ENCODE results near the gene LRMDA.
"Not testable (repeated sequence)": the region's sequence is repeated elsewhere in the genome, so short reads cannot be mapped to it uniquely, and the experiment has no call there.

LRMDA gene

DNA sequence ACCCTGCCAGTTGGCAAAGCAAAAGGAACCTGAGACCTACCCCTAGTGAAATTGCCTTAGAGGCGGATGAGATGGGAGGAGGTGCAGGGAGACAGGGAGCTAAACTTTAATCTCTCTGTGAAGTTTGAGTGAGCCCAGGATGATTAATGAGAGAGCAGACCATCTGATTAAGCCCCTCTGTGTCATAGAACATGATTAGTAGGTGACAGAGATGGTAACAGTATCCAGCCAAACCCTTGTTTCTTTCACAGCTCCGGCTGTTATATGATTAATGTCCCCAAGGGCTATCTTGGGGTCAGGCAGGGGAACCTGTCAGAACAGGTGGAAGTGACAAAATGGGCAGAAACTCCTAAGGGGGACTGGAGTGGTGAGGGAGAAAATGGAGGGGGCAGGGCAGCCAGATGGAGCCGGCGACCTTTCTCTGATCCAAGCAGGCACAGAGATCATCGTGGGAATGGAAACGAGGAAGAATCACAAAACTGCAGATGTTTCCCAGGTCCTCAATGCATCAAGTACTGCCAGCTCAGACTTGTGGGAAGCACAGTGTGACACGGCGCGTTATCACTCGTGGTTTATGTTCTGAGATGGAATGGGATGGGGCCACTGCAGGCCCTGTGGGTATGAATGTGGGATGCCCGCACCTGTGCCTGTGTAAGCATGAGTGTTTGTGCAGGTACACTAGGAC lies 684.2 kb downstream of the LRMDA start:
- no peak for DNase-seq

- DNase-seq, result no peak
Observed at GRCh38 chr10:76116523-76116922, 685.1 kb downstream of the LRMDA start.

GRCh38 chr10:76117949-76118348 lies 686.5 kb downstream of the LRMDA start:
- no peak for DNase-seq

DNA sequence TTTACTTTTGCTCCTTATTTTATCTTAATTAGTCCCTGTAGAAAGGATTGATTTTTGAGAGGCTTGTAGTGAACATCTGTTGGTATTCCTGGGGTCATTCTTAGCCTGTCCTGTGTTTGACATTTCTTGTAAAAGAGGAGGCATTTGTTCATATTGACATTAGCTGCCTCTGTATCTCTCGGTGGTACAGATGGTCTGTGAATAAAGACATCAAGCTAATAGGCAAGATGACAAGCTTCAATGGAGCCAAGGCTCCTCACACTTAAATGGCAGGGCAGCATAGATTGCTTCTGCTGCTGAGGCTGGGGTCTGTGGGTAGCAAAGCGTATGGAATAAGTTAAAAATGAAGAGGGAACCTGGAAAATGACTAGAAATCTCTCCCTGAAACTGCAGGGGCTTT lies 687.6 kb downstream of the LRMDA start:
- DNase-seq, result no peak

DNA sequence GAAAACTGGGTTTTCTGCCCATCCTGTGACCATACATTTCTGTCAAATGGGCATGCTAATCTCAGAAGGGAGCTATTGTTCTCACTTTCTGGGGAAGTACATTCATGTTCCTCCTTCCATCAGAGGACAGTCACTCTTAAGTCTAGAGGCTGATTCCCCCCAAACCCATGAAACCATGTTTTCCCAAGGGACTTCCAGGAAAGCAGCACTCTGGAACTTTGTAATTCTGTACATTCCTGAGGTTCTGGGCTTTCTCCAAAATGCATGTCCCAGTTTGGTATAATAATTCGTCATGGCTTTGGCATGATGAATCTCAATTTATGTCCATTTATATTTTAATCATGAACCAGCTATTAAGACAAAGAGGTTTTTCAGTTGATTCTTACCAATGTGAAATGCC lies 688.1 kb downstream of the LRMDA start:
- no peak for DNase-seq

GRCh38 chr10:76122056-76122455 lies 690.6 kb downstream of the LRMDA start:
- no peak for DNase-seq

- no peak for DNase-seq
Observed at GRCh38 chr10:76124280-76124679, 692.9 kb downstream of the LRMDA start.

- no peak for DNase-seq
Observed at GRCh38 chr10:76125900-76126299, 694.5 kb downstream of the LRMDA start.

- no peak for DNase-seq
Observed at GRCh38 chr10:76126607-76127527, 695.4 kb downstream of the LRMDA start.

GRCh38 chr10:76127984-76128589 lies 696.7 kb downstream of the LRMDA start:
- no peak for DNase-seq

DNA sequence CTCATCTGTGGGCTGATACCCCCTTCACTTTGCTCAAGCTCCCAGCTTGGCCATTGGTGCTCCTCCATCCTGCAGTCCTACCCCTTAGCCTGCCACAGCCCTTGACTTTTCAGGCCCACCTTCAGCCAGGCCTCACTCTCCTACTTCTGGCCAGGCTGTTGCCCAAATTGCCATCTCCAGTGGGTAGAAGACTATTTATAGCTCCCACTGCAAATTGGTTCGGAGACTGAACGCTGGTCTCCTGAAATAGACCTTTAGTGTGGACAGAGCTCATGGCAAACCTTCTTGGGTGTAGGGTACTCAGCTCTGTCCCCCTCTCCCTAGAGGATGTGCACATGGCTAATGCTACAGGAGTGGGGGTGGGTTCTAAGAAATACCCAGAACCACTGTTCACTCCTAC lies 697.8 kb downstream of the LRMDA start:
- DNase-seq, result no peak

DNA sequence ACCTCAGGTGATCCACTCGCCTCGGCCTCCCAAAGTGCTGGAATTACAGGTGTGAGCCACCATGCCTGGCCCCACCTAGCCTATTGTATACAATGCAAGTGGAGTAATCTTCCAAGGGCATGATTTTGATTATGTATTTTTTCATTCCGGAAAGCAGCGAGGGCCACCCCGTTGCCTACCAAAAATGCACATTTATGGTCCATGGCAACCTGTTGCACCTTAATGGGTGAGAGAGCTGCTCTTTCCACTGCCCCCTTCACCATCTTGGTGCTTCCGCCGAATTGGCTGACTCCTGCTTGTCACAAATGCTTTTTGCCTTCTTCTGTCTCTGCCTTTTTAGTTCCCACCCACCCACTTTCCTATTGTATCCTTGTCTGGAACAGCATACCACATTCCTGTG lies 699.5 kb downstream of the LRMDA start:
- no peak for DNase-seq

DNA sequence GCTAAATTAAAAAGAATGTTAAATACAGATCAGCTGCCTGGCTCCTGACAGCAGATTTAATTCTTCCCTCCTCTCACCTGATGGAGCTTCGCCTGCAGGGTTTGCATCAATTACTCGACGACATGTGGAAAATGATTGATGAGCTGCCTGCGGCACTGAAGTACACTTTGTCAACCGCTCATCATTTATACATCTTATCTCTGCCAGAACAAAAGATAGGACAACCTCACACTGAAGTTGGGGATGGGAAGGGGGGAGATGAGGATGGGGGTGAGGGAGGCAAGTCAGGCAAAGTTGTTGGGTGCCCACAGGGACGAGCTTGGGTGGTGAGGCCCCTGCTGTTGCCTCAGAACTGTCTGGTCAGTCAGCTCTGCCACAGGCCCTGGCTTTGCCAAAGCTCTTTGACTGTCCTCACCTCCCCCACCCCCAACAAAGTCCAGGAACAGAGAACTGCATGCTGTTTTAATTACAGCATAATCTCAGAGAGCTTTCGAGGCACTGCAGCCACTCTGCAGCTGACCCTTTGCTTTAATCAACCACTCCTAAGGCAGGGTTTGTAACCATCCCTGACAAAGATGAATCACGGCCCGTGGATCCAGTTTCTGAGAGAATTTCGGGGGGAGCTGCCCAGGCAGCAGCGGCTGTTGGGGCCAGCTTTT lies 702.3 kb downstream of the LRMDA start:
- no peak for DNase-seq

DNA sequence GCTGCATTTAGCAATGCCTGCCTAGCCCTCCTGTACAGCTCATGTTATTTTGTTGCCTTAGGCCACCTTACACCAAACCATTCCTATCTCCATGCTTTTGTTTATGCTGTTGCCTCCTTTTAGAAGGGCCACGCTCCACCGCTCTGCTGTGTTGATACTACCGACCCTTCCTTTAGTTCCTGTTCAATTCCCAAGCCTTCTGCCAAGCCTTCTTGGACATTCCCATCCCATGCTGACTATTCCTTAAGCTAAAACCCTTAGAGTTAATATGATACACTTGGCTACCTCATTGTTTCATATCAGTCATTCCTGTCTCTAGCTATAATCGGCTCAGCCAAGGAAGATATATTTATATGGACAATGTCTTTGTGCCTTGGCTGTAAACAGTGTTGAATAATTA lies 705.5 kb downstream of the LRMDA start:
- DNase-seq, result no peak

- no peak for DNase-seq
Observed at GRCh38 chr10:76138286-76138685, 706.9 kb downstream of the LRMDA start.

GRCh38 chr10:76138906-76139305 lies 707.5 kb downstream of the LRMDA start:
- no peak for DNase-seq

GRCh38 chr10:76139431-76139830 lies 708.0 kb downstream of the LRMDA start:
- no peak for DNase-seq

- DNase-seq, result no peak
Observed at GRCh38 chr10:76141376-76141775, 710.0 kb downstream of the LRMDA start.

GRCh38 chr10:76148217-76148616 lies 716.8 kb downstream of the LRMDA start:
- DNase-seq, result not testable (repeated sequence)

DNA sequence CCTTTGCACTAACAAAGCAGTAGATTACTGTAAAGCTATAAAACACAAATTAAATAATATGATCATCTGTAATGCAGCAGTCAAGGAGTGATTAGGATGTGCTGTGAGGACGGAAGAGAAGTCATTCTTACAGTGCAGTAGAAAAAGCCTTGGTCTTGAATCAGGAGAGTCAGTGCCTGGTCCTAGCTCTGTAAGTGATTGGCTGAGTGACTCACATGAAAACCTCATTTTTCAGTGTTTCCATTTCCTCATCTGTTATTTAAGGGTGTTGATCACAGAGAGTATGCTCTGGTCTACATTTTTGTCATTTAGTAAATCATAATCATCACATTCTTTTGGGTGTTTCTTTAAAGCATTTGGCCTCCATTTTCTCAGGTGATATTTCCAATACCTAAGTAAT lies 717.8 kb downstream of the LRMDA start:
- no peak for DNase-seq

GRCh38 chr10:76149602-76150138 lies 718.2 kb downstream of the LRMDA start:
- DNase-seq, result no peak

DNA sequence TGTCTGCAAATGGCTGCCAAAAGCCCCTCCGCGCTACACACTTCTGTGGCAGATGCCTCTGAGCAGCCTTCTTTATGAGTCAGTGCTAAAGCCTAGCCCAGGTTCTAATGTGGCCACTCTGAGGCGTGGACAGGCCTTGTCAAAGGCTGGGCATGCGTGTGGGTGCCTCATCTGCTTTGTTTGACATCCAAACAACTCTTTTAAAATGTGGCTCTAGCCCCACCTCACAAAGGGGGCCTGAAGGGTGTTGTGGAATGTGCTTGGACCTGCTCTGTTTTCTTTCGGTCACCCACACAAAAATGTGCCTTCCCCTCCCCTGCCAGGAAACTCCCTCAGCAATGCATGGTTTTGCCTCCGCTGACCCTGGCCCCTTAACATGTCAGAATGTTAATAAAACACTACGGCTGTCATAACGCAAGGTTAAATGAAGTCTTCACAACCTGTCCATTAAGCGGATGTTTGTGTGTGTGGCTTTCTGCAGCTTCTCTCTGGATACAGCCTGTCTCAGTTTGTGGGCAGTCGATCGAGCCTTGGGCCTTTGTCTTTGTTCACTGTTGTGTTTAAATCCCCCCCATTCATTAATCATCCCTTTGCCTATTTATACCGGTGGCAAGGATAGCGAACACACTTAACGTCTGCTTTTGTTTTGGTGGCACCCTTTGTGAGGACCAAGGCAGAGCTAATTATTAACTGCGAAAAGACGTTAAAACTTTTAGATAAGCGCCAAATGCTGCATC lies 718.9 kb downstream of the LRMDA start:
- no peak for DNase-seq

Measured in NK-92 treated with Interleukin-12 subunit alpha and Interleukin-12 subunit beta, amount 100 ng/mL, for 24 hours (cell line).